ENCODE measurements around the gene GAS2L3. TPM values are rescaled to one million over a fixed set of nuclear protein-coding genes. Genes with fewer than 3 reads are reported as not detected.
A peak's percentile ranks its signal among the peaks of the same experiment; 100 is the strongest.

The GAS2L3 gene
- total RNA-seq, 1 experiment from 2014 or later = 11.7 TPM

GRCh38 chr12:100651108-100651507, 77.6 kb downstream of the GAS2L3 start:
- no peak overlapping the region for H3K23ac ChIP-seq (ENCODE audit: insufficient read length, low read depth, low read length)
- no peak overlapping the region for H3K27ac ChIP-seq (ENCODE audit: insufficient read length, low read depth, low read length)
- H4K91ac ChIP-seq (ENCODE audit: insufficient read length, low read depth, low read length) = no peak overlapping the region
- H3T11ph ChIP-seq (ENCODE audit: low read length) = no peak overlapping the region
- H2BK120ac ChIP-seq (ENCODE audit: low read depth, low read length, poor library complexity, severe bottlenecking) = no peak overlapping the region
- no peak overlapping the region for H3K4me3 Mint-ChIP-seq
- H3K23me2 ChIP-seq (ENCODE audit: insufficient read length, low read depth, low read length, poor library complexity, severe bottlenecking) = no peaks in the 10 kb centered on the region
- no peaks in the 10 kb centered on the region for H3K4me1 ChIP-seq (ENCODE audit: insufficient read depth, low read length)
- H3K79me2 ChIP-seq (ENCODE audit: insufficient read depth, low read length) = no peaks in the 10 kb centered on the region
- no peak overlapping the region for H3K14ac ChIP-seq (ENCODE audit: insufficient read depth, low read length)
- H4K8ac ChIP-seq (replicated peaks; ENCODE audit: insufficient read length, low read depth, low read length) = no peak overlapping the region
- H3K9me3 ChIP-seq (ENCODE audit: control insufficient read depth, low read depth, low read length) = no peaks in the 10 kb centered on the region
- no peak overlapping the region for H3K27ac Mint-ChIP-seq
- no peak overlapping the region for H3K56ac ChIP-seq (ENCODE audit: insufficient read length, low read depth, low read length)
- H2BK20ac ChIP-seq (ENCODE audit: low read depth, low read length, poor library complexity, severe bottlenecking) = no peak overlapping the region
- H4K20me1 ChIP-seq (ENCODE audit: control insufficient read depth, insufficient read depth, insufficient read length) = no peaks in the 10 kb centered on the region
- no peaks in the 10 kb centered on the region for H3K27me3 ChIP-seq (ENCODE audit: insufficient read depth, low read length)
- H3K18ac ChIP-seq (ENCODE audit: insufficient read length, low read depth, low read length) = no peak overlapping the region
- no CpG with 5 or more reads among the region's 3 CpGs for WGBS (ENCODE audit: extremely low coverage, insufficient read length, low lambda C conversion rate)
- peaks cover 5 to 6% (median 6%) of the 10 kb centered on the region in 3 experiments for H3K36me3 Mint-ChIP-seq (ENCODE audit: insufficient read depth in 1 of 3, low read depth in 3 of 3)
- DNase-seq = no peak
- H3K27me3 Mint-ChIP-seq (ENCODE audit: low read depth) = no peaks in the 10 kb centered on the region; the same call in 1 of the 2 replicates
- no peak overlapping the region for H2BK15ac ChIP-seq (ENCODE audit: low read depth, low read length)
- no peaks in the 10 kb centered on the region for H3K79me1 ChIP-seq (ENCODE audit: insufficient read depth, low read depth, low read length, poor library complexity, severe bottlenecking)
- no peak overlapping the region for H2BK5ac ChIP-seq (ENCODE audit: insufficient read length, low read length)
- H3K4me1 Mint-ChIP-seq = peaks cover 0 to 2% of the 10 kb centered on the region in 2 experiments; a peak in 3 of 4 replicates
- peaks cover 3 to 9% of the 10 kb centered on the region in 2 experiments for H3K9me3 Mint-ChIP-seq
- H3K4ac ChIP-seq (ENCODE audit: low read depth, low read length) = no peak overlapping the region
- H2BK12ac ChIP-seq (ENCODE audit: insufficient read length, low read depth, low read length) = no peak overlapping the region
- no peak overlapping the region for H4K5ac ChIP-seq (ENCODE audit: insufficient read length, low read depth, low read length)
- H3K4me2 ChIP-seq (ENCODE audit: insufficient read depth, insufficient read length, low read length) = no peak overlapping the region
- no peak overlapping the region for H2AFZ ChIP-seq (ENCODE audit: low read length)
- H3K9ac ChIP-seq (ENCODE audit: extremely low read depth, insufficient read length, low read length) = no peak overlapping the region
- TF ChIP-seq, protein P1, sequence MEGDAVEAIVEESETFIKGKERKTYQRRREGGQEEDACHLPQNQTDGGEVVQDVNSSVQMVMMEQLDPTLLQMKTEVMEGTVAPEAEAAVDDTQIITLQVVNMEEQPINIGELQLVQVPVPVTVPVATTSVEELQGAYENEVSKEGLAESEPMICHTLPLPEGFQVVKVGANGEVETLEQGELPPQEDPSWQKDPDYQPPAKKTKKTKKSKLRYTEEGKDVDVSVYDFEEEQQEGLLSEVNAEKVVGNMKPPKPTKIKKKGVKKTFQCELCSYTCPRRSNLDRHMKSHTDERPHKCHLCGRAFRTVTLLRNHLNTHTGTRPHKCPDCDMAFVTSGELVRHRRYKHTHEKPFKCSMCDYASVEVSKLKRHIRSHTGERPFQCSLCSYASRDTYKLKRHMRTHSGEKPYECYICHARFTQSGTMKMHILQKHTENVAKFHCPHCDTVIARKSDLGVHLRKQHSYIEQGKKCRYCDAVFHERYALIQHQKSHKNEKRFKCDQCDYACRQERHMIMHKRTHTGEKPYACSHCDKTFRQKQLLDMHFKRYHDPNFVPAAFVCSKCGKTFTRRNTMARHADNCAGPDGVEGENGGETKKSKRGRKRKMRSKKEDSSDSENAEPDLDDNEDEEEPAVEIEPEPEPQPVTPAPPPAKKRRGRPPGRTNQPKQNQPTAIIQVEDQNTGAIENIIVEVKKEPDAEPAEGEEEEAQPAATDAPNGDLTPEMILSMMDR (conservative IDR thresholded peaks at IDR 0.05) = peak; percentile 58
- H2AK5ac ChIP-seq (ENCODE audit: insufficient read length, low read length) = no peak overlapping the region

All from H9 (cell line).